Keratinocyte (primary cell): ENCODE results near the gene DNAJB6. TPM values are rescaled to one million over a fixed set of nuclear protein-coding genes. Genes with fewer than 3 reads are reported as not detected.
"Not testable (repeated sequence)": the region's sequence is repeated elsewhere in the genome, so short reads cannot be mapped to it uniquely, and the experiment has no call there.

Experiments used
- DNase-seq: peaks from one replicate; pipeline ENCODE4 v3.0.0-alpha.2; 2011; ENCODE audit warnings: low read depth, missing footprints, low spot score
- FAIRE-seq: peaks from 2 replicates; lab custom pipeline; 2011; peaks lifted over from hg19 to GRCh38; lab: Jason Lieb, UNC
- H2AFZ ChIP-seq: 2 replicates; pipeline ENCODE4 v1.6.0; 2012; ENCODE audit warnings: low read length, control low read depth, inconsistent platforms; ENCODE audit not compliant: control insufficient read depth
- H3K27ac ChIP-seq: 2 replicates; pipeline ENCODE4 v1.5.1; 2011; ENCODE audit warnings: low read length; ENCODE audit not compliant: control insufficient read depth, insufficient read depth
- H3K27me3 ChIP-seq: 3 replicates; pipeline ENCODE4 v1.6.0; 2011; ENCODE audit warnings: low read length; ENCODE audit not compliant: control insufficient read depth, insufficient read depth; ENCODE audit errors: extremely low read depth
- H3K36me3 ChIP-seq, 2 experiments: 2 replicates in 1 of 2; 3 replicates in 1 of 2; pipeline ENCODE4 v1.5.1; 2011; ENCODE audit warnings: low read length in 2 of 2, mild to moderate bottlenecking in 1 of 2; ENCODE audit not compliant: control insufficient read depth in 2 of 2, insufficient read depth in 2 of 2; ENCODE audit errors: extremely low read depth in 1 of 2
- H3K4me1 ChIP-seq: 3 replicates; pipeline ENCODE4 v1.5.1; 2011; ENCODE audit warnings: low read length; ENCODE audit not compliant: control insufficient read depth, insufficient read depth; ENCODE audit errors: extremely low read depth
- H3K4me2 ChIP-seq: 3 replicates; pipeline ENCODE4 v1.6.0; 2011; ENCODE audit warnings: low read depth, low read length; ENCODE audit not compliant: control insufficient read depth, insufficient read depth; ENCODE audit errors: extremely low read depth
- H3K4me3 ChIP-seq, 3 experiments: fragments of 200-600 bp in 1 of 3; sonication (generic) in 1 of 3; 2 replicates in 2 of 3; 3 replicates in 1 of 3; pipeline ENCODE4 v1.5.1; 2011 to 2016; ENCODE audit warnings: low read length in 3 of 3, mild to moderate bottlenecking in 3 of 3, control low read depth in 2 of 3, inconsistent platforms in 1 of 3, low read depth in 1 of 3, mixed read lengths in 1 of 3, mixed run types in 1 of 3, moderate library complexity in 1 of 3; ENCODE audit not compliant: control insufficient read depth in 2 of 3, insufficient read depth in 2 of 3; ENCODE audit errors: extremely low read depth in 1 of 3
- H3K79me2 ChIP-seq: 2 replicates; pipeline ENCODE4 v1.6.0; 2012; ENCODE audit warnings: low read length; ENCODE audit not compliant: control insufficient read depth, insufficient read depth
- H3K9ac ChIP-seq: 3 replicates; pipeline ENCODE4 v1.6.0; 2011; ENCODE audit warnings: low read length; ENCODE audit not compliant: control insufficient read depth, insufficient read depth; ENCODE audit errors: extremely low read depth
- H3K9me1 ChIP-seq: 3 replicates; pipeline ENCODE4 v1.6.0; 2011; ENCODE audit warnings: low read length; ENCODE audit not compliant: control insufficient read depth, insufficient read depth; ENCODE audit errors: extremely low read depth
- H3K9me3 ChIP-seq: 2 replicates; pipeline ENCODE4 v1.5.1; 2012; ENCODE audit warnings: low read depth, low read length; ENCODE audit not compliant: control insufficient read depth
- H4K20me1 ChIP-seq: 3 replicates; pipeline ENCODE4 v1.6.0; 2011; ENCODE audit warnings: low read length; ENCODE audit not compliant: control insufficient read depth, insufficient read depth; ENCODE audit errors: extremely low read depth
- EZH2 ChIP-seq: IDR thresholded peaks from one replicate; pipeline ENCODE4 v1.6.1; 2012; ENCODE audit warnings: inconsistent platforms, mild to moderate bottlenecking, low read length, moderate library complexity
- dilution Hi-C: fragments of 300-500 bp; cut with MboI; formaldehyde crosslinking; loops from one replicate; pipeline ENCODE4 v1.7.0; 2020; ENCODE audit warnings: low sequenced_read_pairs; ENCODE audit not compliant: extremely low pct_ligation_motif_present
- polyA plus RNA-seq, 5 experiments: library from polyadenylated mRNA; depleted of rRNA in 3 of 5; stranded (reverse) in 3 of 5; stranded (forward) in 1 of 5; unstranded in 1 of 5; fragments of >200 nt; gene quantifications; 1 replicate in 1 of 5; 2 replicates in 3 of 5; 3 replicates in 1 of 5; pipeline versions ENCODE4 v1.2.1 to v1.2.3, GENCODE V29; 2011 to 2012; ENCODE audit warnings: missing spikeins in 2 of 5, low read depth in 1 of 5, low replicate concordance in 1 of 5
- TF ChIP-seq, protein P1 (sequence below), 3 experiments: IDR thresholded peaks in 1 of 3; conservative IDR thresholded peaks in 1 of 3; optimal IDR thresholded peaks in 1 of 3; 2 replicates in 2 of 3; 3 replicates in 1 of 3; pipeline versions ENCODE3 to v1.5.1; 2011; ENCODE audit warnings: low read length in 3 of 3, mild to moderate bottlenecking in 3 of 3, moderate library complexity in 2 of 3, control low read depth in 1 of 3, inconsistent platforms in 1 of 3; ENCODE audit not compliant: insufficient read depth in 2 of 3; ENCODE audit errors: extremely low read depth in 1 of 3

The DNAJB6 gene
- polyA plus RNA-seq, 1 donor (not counting 4 experiments of a cell fraction or from before 2014, with no cell fraction given): 152 TPM

DNA sequence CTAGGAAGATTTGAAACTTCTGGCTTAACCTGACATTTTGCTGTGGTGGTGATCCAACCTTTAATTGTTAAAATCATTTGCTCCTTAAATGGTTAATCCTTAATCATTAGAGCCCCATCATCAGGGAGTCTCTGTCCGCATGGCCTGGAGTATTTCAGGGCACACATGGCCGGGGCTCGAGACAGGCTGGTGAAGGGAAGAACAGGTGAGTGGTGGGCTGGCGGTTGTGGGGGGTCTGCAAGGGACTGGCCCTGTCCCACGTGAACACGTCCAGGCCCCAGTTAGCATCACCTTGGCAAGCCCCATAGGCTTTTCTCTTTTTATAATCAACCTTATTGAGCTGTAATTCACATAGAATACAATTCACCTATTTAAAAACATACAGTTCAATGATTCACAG lies 109.5 kb downstream of the DNAJB6 start:
- H3K4me1 ChIP-seq: no peaks in the 10 kb centered on the region
- no peak overlapping the region for H3K9ac ChIP-seq
- H3K27ac ChIP-seq: no peak overlapping the region
- no peak for DNase-seq
- no peaks in the 10 kb centered on the region for H3K27me3 ChIP-seq
- H3K9me3 ChIP-seq: no peaks in the 10 kb centered on the region
- H3K36me3 ChIP-seq: no peaks in the 10 kb centered on the region
- dilution Hi-C loops: no loop called here
- no peaks in the 10 kb centered on the region for H4K20me1 ChIP-seq
- no peak overlapping the region for H2AFZ ChIP-seq
- TF ChIP-seq EZH2: no peak
- TF ChIP-seq, protein P1, sequence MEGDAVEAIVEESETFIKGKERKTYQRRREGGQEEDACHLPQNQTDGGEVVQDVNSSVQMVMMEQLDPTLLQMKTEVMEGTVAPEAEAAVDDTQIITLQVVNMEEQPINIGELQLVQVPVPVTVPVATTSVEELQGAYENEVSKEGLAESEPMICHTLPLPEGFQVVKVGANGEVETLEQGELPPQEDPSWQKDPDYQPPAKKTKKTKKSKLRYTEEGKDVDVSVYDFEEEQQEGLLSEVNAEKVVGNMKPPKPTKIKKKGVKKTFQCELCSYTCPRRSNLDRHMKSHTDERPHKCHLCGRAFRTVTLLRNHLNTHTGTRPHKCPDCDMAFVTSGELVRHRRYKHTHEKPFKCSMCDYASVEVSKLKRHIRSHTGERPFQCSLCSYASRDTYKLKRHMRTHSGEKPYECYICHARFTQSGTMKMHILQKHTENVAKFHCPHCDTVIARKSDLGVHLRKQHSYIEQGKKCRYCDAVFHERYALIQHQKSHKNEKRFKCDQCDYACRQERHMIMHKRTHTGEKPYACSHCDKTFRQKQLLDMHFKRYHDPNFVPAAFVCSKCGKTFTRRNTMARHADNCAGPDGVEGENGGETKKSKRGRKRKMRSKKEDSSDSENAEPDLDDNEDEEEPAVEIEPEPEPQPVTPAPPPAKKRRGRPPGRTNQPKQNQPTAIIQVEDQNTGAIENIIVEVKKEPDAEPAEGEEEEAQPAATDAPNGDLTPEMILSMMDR (optimal IDR thresholded peaks at IDR 0.05 in 1 of 3, IDR thresholded peaks at IDR 0.05 in 1 of 3, conservative IDR thresholded peaks at IDR 0.05 in 1 of 3; ENCODE audit: extremely low read depth in 1 of 3, insufficient read depth in 2 of 3, low read length in 3 of 3): no peak
- no peak overlapping the region for H3K4me2 ChIP-seq
- no peak for FAIRE-seq
- no peak overlapping the region for H3K4me3 ChIP-seq
- no peaks in the 10 kb centered on the region for H3K9me1 ChIP-seq
- no peaks in the 10 kb centered on the region for H3K79me2 ChIP-seq

DNA sequence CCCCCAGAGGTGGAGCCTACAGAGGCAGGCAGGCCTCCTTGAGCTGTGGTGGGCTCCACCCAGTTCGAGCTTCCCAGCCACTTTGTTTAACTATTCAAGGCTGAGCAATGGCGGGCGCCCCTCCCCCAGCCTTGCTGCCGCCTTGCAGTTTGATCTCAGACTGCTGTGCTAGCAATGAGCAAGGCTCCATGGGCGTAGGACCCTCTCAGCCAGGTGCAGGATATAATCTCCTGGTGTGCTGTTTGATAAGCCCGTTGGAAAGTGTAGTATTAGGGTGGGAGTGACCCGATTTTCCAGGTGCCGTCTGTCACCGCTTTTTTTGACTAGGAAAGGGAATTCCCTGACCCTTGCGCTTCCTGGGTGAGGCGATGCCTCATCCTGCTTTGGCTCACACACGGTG lies 117.2 kb downstream of the DNAJB6 start:
- H3K79me2 ChIP-seq, dilution Hi-C loops, H3K4me2 ChIP-seq, DNase-seq, H3K4me3 ChIP-seq, H3K27me3 ChIP-seq, FAIRE-seq, H2AFZ ChIP-seq, H3K27ac ChIP-seq, H3K36me3 ChIP-seq, H3K9me1 ChIP-seq, H3K9ac ChIP-seq, H3K9me3 ChIP-seq, H3K4me1 ChIP-seq, H4K20me1 ChIP-seq: not testable (repeated sequence)
